ENCODE data around the gene PARVG. TPM values are rescaled to one million over a fixed set of nuclear protein-coding genes. Genes with fewer than 3 reads are reported as not detected.

Gene PARVG
- total and polyA plus RNA-seq, 9 of the 15 experiments (the other 6 are each of a cell fraction or from before 2014, with no cell fraction given), result 0.35 TPM; not detected in 8

GRCh38 chr22:44225091-44225689 is 44.5 kb downstream of the PARVG start:
- ChIA-PET CTCF (ENCODE audit: low intra/inter-chr PET ratio) (no interaction called here), POLR2A (no interaction called here)
- peaks cover 0 to 10% of the 10 kb centered on the region in 2 experiments; a peak in 1 of 5 replicates for H3K27me3 ChIP-seq (ENCODE audit: control insufficient read depth in 2 of 2, insufficient read depth in 2 of 2, low read length in 2 of 2)
- WGBS (ENCODE audit: insufficient coverage, low coverage, missing lambda C conversion rate), result 0% methylated on average over 6 of the region's 11 CpGs
- intact Hi-C loops (cut with micrococcal nuclease), result no loop called here
- FAIRE-seq (no peak), ATAC-seq (no peak), DNase-seq (ENCODE audit: extremely low read depth in 1 of 4, low spot score in 3 of 4) (no peak)
- H2AFZ ChIP-seq (ENCODE audit: low read depth, low read length), result no peak overlapping the region
- H3K4me3 ChIP-seq, result no peak overlapping the region
- no peaks in the 10 kb centered on the region for H3K9me3 ChIP-seq (replicated peaks; ENCODE audit: control insufficient read depth, insufficient read depth, low read depth, low read length)
- H3K79me2 ChIP-seq (ENCODE audit: control insufficient read depth, insufficient read depth, low read length), result no peaks in the 10 kb centered on the region
- BruUV-seq (replicated peaks), result no TSS peak
- H3K4me2 ChIP-seq (ENCODE audit: insufficient read depth, low read length), result no peak overlapping the region
- H3K4me1 ChIP-seq (replicated peaks in 1 of 2; ENCODE audit: control insufficient read depth in 2 of 2, insufficient read depth in 2 of 2, low read length in 2 of 2), result no peaks in the 10 kb centered on the region
- in situ Hi-C loops (cut with MboI), result no loop called here
- H3K27ac ChIP-seq (ENCODE audit: extremely low read depth, low read depth, low read length), result no peak overlapping the region
- H4K20me1 ChIP-seq (replicated peaks; ENCODE audit: control insufficient read depth, insufficient read depth, low read length), result no peaks in the 10 kb centered on the region
- H3K36me3 ChIP-seq (ENCODE audit: control insufficient read depth, insufficient read depth, low read length), result no peaks in the 10 kb centered on the region
- no peak overlapping the region for H3K9ac ChIP-seq (ENCODE audit: insufficient read depth in 1 of 2, low read depth in 2 of 2, low read length in 2 of 2)
- no peaks in the 10 kb centered on the region for H3K9me1 ChIP-seq (ENCODE audit: control insufficient read depth, insufficient read depth, low read length)
- TF ChIP-seq ZNF707 (CRISPR knock-in tag; conservative IDR thresholded peaks at IDR 0.05) (no peak), CBFA2T3 (IDR thresholded peaks at IDR 0.05) (no peak), ZNF316 (IDR thresholded peaks at IDR 0.05) (no peak), NCOA6 (IDR thresholded peaks at IDR 0.05) (no peak)

- H3K4me1 ChIP-seq (replicated peaks in 1 of 2; ENCODE audit: control insufficient read depth in 2 of 2, insufficient read depth in 2 of 2, low read length in 2 of 2), result no peaks in the 10 kb centered on the region
- no peaks in the 10 kb centered on the region for H3K79me2 ChIP-seq (ENCODE audit: control insufficient read depth, insufficient read depth, low read length)
- DNase-seq (ENCODE audit: extremely low read depth in 1 of 4, low spot score in 3 of 4), result no peak
- no peaks in the 10 kb centered on the region for H3K9me1 ChIP-seq (ENCODE audit: control insufficient read depth, insufficient read depth, low read length)
- in situ Hi-C loops (cut with MboI) (no loop called here), intact Hi-C loops (cut with micrococcal nuclease) (no loop called here)
- no peak overlapping the region for H3K27ac ChIP-seq (ENCODE audit: extremely low read depth, low read depth, low read length)
- FAIRE-seq, result no peak
- no TSS peak for BruUV-seq (replicated peaks)
- H2AFZ ChIP-seq (ENCODE audit: low read depth, low read length), result no peak overlapping the region
- 0% methylated on average over 8 of the region's 8 CpGs for WGBS (ENCODE audit: insufficient coverage, low coverage, missing lambda C conversion rate)
- H3K4me2 ChIP-seq (ENCODE audit: insufficient read depth, low read length), result no peak overlapping the region
- ChIA-PET POLR2A (no interaction called here), CTCF (ENCODE audit: low intra/inter-chr PET ratio) (no interaction called here)
- no peaks in the 10 kb centered on the region for H3K9me3 ChIP-seq (replicated peaks; ENCODE audit: control insufficient read depth, insufficient read depth, low read depth, low read length)
- ATAC-seq, result no peak
- TF ChIP-seq PPARD (CRISPR knock-in tag; IDR thresholded peaks at IDR 0.05), result no peak
- no peak for TF ChIP-seq NFRKB (IDR thresholded peaks at IDR 0.05; ENCODE audit: low read depth)
- no peak for TF ChIP-seq HLTF (IDR thresholded peaks at IDR 0.05)
- no peak for TF ChIP-seq SRSF1 (IDR thresholded peaks at IDR 0.05; ENCODE audit: low read depth, low read length)
- no peak for TF ChIP-seq CBX8 (IDR thresholded peaks at IDR 0.05; ENCODE audit: borderline replicate concordance, extremely low read depth, low read depth, low read length, poor library complexity, severe bottlenecking)
- TF ChIP-seq, protein P1, sequence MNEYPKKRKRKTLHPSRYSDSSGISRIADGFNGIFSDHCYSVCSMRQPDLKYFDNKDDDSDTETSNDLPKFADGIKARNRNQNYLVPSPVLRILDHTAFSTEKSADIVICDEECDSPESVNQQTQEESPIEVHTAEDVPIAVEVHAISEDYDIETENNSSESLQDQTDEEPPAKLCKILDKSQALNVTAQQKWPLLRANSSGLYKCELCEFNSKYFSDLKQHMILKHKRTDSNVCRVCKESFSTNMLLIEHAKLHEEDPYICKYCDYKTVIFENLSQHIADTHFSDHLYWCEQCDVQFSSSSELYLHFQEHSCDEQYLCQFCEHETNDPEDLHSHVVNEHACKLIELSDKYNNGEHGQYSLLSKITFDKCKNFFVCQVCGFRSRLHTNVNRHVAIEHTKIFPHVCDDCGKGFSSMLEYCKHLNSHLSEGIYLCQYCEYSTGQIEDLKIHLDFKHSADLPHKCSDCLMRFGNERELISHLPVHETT (CRISPR knock-in tag; conservative IDR thresholded peaks at IDR 0.05 in 1 of 2, IDR thresholded peaks at IDR 0.05 in 1 of 2), result no peak
- TF ChIP-seq TEAD1 (CRISPR knock-in tag; IDR thresholded peaks at IDR 0.05), result no peak
- TF ChIP-seq EP400 (IDR thresholded peaks at IDR 0.05), result no peak
- no peak overlapping the region for H3K4me3 ChIP-seq
- H3K27me3 ChIP-seq (ENCODE audit: control insufficient read depth in 2 of 2, insufficient read depth in 2 of 2, low read length in 2 of 2), result peaks cover 0 to 10% of the 10 kb centered on the region in 2 experiments; a peak in 1 of 5 replicates
- H4K20me1 ChIP-seq (replicated peaks; ENCODE audit: control insufficient read depth, insufficient read depth, low read length), result no peaks in the 10 kb centered on the region
- H3K36me3 ChIP-seq (ENCODE audit: control insufficient read depth, insufficient read depth, low read length), result no peaks in the 10 kb centered on the region
- no peak overlapping the region for H3K9ac ChIP-seq (ENCODE audit: insufficient read depth in 1 of 2, low read depth in 2 of 2, low read length in 2 of 2)
Observed at GRCh38 chr22:44225812-44226211, 45.1 kb downstream of the PARVG start.

Data from K562 (cell line).